Nephron (organoid): ENCODE data around the gene TSPAN18.
A peak's percentile ranks its signal among the peaks of the same experiment; 100 is the strongest.

ENCODE experiments used
- H3K27ac Mint-ChIP-seq, 3 experiments: 2 replicates each; pipeline ENCODE4 v1.8.0; 2020; ENCODE audit warnings: mixed read lengths in 3 of 3, mild to moderate bottlenecking in 2 of 3, moderate library complexity in 1 of 3
- H3K27me3 Mint-ChIP-seq: 2 replicates; pipeline ENCODE4 v1.8.0; 2021; ENCODE audit warnings: low read depth, mild to moderate bottlenecking, moderate library complexity, mixed read lengths
- H3K36me3 Mint-ChIP-seq: 2 replicates; pipeline ENCODE4 v1.8.0; 2020; ENCODE audit warnings: low read depth, mixed read lengths
- H3K4me1 Mint-ChIP-seq: 2 replicates; pipeline ENCODE4 v1.8.0; 2020; ENCODE audit warnings: mixed read lengths
- H3K4me3 Mint-ChIP-seq, 3 experiments: 2 replicates each; pipeline ENCODE4 v1.8.0; 2020; ENCODE audit warnings: mild to moderate bottlenecking in 3 of 3, mixed read lengths in 3 of 3, moderate library complexity in 2 of 3
- H3K9me3 Mint-ChIP-seq: 2 replicates; pipeline ENCODE4 v1.8.0; 2020; ENCODE audit warnings: mixed read lengths
- TF ChIP-seq, protein P1 (sequence below), 3 experiments: fragments of 200-600 bp; sonication (generic); IDR thresholded peaks; one replicate each; pipeline ENCODE4 v1.5.0; 2021; ENCODE audit warnings: antibody characterized with exemption in 3 of 3; ENCODE audit not compliant: unreplicated experiment in 3 of 3

The TSPAN18 gene

DNA sequence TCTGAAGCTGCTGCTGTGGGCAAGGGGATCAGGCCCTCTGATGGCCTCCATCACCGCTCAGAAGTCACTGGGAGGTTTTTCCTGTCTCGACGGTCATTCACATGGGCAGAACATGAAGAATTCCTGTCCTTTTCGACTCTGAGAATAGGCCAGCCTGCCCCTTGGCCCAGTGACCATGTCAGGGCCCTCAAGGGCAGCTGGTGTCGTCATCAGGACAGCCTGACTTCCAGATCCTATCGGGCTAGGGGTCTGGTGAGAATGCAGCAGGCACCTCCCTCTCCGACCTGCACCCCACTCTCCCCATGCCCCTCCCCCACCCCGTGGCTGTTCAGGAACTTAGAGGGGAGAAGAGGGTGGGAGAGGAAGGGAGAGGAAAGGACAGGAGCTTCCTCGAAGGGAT is 220.4 kb downstream of the TSPAN18 start:
- peak overlapping the region in 2 of 3 experiments; percentile 28 to 31 for H3K27ac Mint-ChIP-seq
- no peaks in the 10 kb centered on the region for H3K9me3 Mint-ChIP-seq
- peaks cover 4% of the 10 kb centered on the region for H3K36me3 Mint-ChIP-seq
- TF ChIP-seq, protein P1, sequence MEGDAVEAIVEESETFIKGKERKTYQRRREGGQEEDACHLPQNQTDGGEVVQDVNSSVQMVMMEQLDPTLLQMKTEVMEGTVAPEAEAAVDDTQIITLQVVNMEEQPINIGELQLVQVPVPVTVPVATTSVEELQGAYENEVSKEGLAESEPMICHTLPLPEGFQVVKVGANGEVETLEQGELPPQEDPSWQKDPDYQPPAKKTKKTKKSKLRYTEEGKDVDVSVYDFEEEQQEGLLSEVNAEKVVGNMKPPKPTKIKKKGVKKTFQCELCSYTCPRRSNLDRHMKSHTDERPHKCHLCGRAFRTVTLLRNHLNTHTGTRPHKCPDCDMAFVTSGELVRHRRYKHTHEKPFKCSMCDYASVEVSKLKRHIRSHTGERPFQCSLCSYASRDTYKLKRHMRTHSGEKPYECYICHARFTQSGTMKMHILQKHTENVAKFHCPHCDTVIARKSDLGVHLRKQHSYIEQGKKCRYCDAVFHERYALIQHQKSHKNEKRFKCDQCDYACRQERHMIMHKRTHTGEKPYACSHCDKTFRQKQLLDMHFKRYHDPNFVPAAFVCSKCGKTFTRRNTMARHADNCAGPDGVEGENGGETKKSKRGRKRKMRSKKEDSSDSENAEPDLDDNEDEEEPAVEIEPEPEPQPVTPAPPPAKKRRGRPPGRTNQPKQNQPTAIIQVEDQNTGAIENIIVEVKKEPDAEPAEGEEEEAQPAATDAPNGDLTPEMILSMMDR (IDR thresholded peaks at IDR 0.05; ENCODE audit: unreplicated experiment in 3 of 3) = no peak
- H3K27me3 Mint-ChIP-seq = no peaks in the 10 kb centered on the region
- H3K4me1 Mint-ChIP-seq = peaks cover 48% of the 10 kb centered on the region
- peak overlapping the region; percentile 64 to 92 (median 75) for H3K4me3 Mint-ChIP-seq

DNA sequence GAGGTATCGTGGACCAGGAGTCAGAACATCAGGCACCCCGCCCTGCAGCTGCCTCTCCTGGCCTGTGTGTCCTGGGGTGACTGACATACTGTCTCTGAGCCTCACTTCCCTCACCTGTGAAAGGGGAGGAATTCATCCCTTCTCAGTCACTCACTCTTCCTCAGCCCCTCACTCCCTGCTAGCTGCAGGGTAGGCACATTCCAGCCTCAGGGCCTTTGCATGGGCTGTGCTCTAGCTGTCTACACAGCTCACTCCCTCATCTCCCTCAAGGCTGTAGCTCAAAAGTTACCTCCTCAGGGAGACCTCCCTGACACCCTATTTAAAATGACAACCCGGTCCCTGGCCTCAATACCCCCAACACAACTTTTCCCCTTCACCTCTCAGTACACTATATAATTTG is 221.4 kb downstream of the TSPAN18 start:
- Mint-ChIP-seq H3K36me3 (peaks cover 4% of the 10 kb centered on the region), H3K4me1 (peaks cover 46% of the 10 kb centered on the region)
- TF ChIP-seq, protein P1 (IDR thresholded peaks at IDR 0.05; ENCODE audit: unreplicated experiment in 3 of 3) = no peak

DNA sequence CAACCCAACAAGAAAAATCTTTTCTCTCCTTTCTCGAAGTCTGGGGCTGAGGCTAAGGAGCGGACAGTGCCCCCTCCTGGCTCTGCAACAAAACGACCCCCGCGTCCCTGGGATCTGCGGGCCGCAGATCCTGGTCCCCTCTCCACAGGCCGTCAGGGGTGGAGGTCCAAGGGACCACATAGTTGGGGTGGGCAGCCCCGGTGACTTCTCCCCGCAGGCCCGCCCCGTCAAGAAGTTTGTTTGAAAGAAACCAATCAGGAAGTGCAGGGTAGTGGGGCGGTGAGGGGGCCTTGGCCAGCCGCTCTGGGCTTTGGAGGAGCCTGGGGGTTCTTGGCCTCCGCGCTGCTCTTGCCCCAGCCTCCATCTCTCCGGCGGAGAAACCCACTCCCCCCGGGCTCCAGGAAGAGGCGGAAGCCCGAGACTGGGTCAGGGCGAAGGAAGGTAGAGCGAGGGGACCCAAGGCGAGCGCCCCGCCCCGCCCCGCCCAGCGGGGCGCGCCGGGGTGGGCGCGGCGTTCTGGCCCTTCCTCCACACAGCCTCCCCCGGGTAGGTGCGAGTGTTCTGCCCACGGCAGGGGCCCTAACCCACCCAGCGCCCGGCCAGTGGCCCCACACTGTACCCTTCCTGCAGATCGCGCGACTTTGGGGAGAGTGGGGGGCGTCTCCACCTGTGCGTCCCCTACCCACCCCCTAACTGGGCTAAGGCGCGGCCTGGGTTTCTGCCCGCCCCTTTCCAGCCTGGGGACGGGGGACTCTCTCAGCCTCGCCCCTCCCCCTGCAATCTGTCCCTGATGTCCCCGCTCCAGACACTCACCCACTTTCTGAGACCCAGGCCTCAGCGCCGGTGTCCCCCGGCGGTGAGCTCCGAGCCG is 222.6 kb downstream of the TSPAN18 start:
- peak overlapping the region; percentile 23 to 44 (median 28) for H3K27ac Mint-ChIP-seq
- no peaks in the 10 kb centered on the region for H3K9me3 Mint-ChIP-seq
- H3K27me3 Mint-ChIP-seq = peaks cover 8% of the 10 kb centered on the region
- TF ChIP-seq, protein P1 (IDR thresholded peaks at IDR 0.05; ENCODE audit: unreplicated experiment in 3 of 3) = peak; percentile 61 to 66 (median 65)
- H3K36me3 Mint-ChIP-seq = peaks cover 4% of the 10 kb centered on the region
- peaks cover 42% of the 10 kb centered on the region for H3K4me1 Mint-ChIP-seq
- peak overlapping the region; percentile 88 to 92 (median 91) for H3K4me3 Mint-ChIP-seq

More for the DNA sequence above, 221.4 kb downstream of the TSPAN18 start:
- Mint-ChIP-seq H3K27me3 (peaks cover 4% of the 10 kb centered on the region), H3K4me3 (peak overlapping the region; percentile 65 to 92 (median 75)), H3K9me3 (no peaks in the 10 kb centered on the region), H3K27ac (no peak overlapping the region)

DNA sequence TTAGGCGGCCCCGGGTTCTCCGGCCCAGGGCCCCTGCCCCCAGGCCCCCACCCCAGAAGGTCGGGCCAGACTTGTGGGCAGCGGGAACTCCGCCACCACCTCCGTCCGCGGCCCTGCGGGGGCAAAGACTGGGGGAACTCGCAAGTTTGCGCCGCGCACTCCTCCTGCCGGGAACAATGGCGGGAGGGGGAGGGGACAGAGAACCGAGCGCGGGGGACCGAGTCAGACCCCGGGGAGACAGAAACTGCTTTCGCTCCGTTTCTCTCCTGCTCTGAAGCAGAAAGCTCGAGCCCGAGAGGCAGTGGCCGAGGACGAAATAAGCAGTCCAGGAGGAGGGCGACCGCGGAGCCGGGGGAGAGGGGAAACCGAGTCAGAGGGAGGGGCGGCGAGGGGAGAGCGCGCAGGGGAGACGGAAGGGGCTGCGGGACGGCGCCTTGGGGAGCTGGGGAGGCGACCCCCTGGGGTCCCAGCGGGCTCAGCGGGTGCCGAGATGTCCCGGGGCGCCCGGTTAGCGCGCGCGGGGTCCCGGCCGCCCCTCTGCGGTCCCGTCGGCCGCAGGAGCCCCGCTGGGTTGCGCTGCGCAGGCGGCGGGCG is 223.4 kb downstream of the TSPAN18 start:
- Mint-ChIP-seq H3K4me3 (peak overlapping the region; percentile 88 to 92 (median 91)), H3K9me3 (no peaks in the 10 kb centered on the region), H3K4me1 (peaks cover 41% of the 10 kb centered on the region), H3K36me3 (peaks cover 4% of the 10 kb centered on the region), H3K27ac (no peak overlapping the region), H3K27me3 (peaks cover 15% of the 10 kb centered on the region)
- TF ChIP-seq, protein P1 (IDR thresholded peaks at IDR 0.05; ENCODE audit: unreplicated experiment in 3 of 3) = no peak

DNA sequence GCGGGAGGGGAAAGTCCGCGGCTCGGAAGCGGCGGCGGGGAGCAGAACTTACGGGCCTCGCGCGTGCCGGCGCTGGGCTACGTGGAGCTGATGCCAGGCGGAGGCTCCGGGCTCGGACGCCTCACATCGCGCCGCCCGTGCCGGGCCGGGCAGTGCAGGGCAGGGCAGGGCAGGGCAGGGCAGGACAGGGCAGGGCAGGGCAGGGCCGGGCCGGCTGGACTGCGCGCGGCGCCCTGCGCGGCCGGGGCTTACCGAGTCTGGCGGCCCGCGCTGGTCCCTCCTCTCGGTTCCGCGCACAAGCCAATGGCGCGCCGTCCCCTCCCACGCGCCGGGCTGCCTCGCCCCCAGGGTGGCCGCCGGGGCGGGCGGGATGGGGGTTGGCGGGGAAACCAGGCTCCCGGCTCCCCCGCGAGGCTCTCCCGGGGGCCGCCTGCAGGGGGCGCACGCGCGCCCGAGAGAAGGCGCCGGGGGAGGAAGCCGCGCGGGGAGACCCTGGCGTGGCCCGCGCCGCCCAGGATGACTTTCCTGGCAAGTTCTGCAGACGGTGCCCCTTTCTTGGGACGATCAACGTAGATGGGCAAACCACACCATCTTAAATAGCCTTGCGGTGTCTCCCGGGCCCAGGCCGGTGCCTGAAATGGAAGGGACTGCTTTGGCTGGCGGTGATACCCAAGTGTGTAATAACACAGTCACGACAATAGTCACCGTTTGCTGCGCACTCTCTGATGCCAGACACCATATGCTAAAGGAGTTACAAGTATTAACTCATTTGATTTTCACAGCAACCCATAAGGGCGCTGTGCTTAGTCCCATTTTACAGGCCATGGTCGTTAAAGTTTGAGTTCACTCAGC is 224.1 kb downstream of the TSPAN18 start, which contains the start of gene TP53I11:
Gene TP53I11 (minus strand): TSS at position 259 of the 852 bp plus-strand sequence. CDS start 12,548 bp downstream, outside the sequence.
- peaks cover 43% of the 10 kb centered on the region for H3K4me1 Mint-ChIP-seq
- H3K36me3 Mint-ChIP-seq = peaks cover 4% of the 10 kb centered on the region
- TF ChIP-seq, protein P1 (IDR thresholded peaks at IDR 0.05; ENCODE audit: unreplicated experiment in 3 of 3) = peak; percentile 90 to 95 (median 92)
- H3K27me3 Mint-ChIP-seq = peaks cover 21% of the 10 kb centered on the region
- H3K9me3 Mint-ChIP-seq = no peaks in the 10 kb centered on the region
- H3K27ac Mint-ChIP-seq = peak within 1 kb of the TSS; percentile 21 to 77 (median 56)
- peak within 1 kb of the TSS; percentile 88 to 92 (median 91) for H3K4me3 Mint-ChIP-seq
